HL-60 (cell line): Measurements from ENCODE around the gene PPA1.

ENCODE experiments used
- DNase-seq, 2 experiments: peaks; one replicate each; pipeline ENCODE4 v3.0.0-alpha.2; 2010 to 2020; ENCODE audit warnings: low read depth in 1 of 2, low spot score in 1 of 2
- H3K27ac ChIP-seq: fragments of 250-450 bp; sonication (Bioruptor Pico); replicated peaks from 2 replicates; pipeline ENCODE4 v1.5.1; 2020; ENCODE audit warnings: mild to moderate bottlenecking, moderate library complexity
- H3K27me3 ChIP-seq: fragments of 250-450 bp; sonication (Bioruptor Pico); 2 replicates; pipeline ENCODE4 v1.5.1; 2021; ENCODE audit warnings: mild to moderate bottlenecking, moderate library complexity; ENCODE audit not compliant: insufficient read depth, poor library complexity, severe bottlenecking
- H3K4me3 ChIP-seq: replicated peaks from 2 replicates; pipeline ENCODE4 v1.5.1; 2011; ENCODE audit warnings: mild to moderate bottlenecking, control low read depth, low read length; ENCODE audit not compliant: insufficient read depth
- CTCF ChIP-seq: IDR thresholded peaks from one replicate; pipeline ENCODE4 v1.5.1; 2011; ENCODE audit warnings: low read length, control low read depth, inconsistent platforms; ENCODE audit not compliant: insufficient read depth
- GABPA ChIP-seq: IDR thresholded peaks from 2 replicates; pipeline ENCODE4 v1.6.1; 2012; ENCODE audit warnings: low read depth
- POLR2AphosphoS5 ChIP-seq: IDR thresholded peaks from 2 replicates; pipeline ENCODE4 v1.6.1; 2012; ENCODE audit warnings: low read depth
- REST ChIP-seq: IDR thresholded peaks from 2 replicates; pipeline ENCODE4 v1.6.1; 2012; ENCODE audit warnings: low read depth; ENCODE audit not compliant: insufficient replicate concordance
- SPI1 ChIP-seq: IDR thresholded peaks from 2 replicates; pipeline ENCODE4 v1.6.1; 2012; ENCODE audit warnings: low read depth, mild to moderate bottlenecking, borderline replicate concordance

Gene PPA1

GRCh38 chr10:70212277-70212676 is 21.0 kb downstream of the PPA1 start:
- no peak overlapping the region for H3K27ac ChIP-seq
- DNase-seq = no peak
- H3K27me3 ChIP-seq = no peaks in the 10 kb centered on the region
- no peak overlapping the region for H3K4me3 ChIP-seq
- no peak for TF ChIP-seq CTCF
- no peak for TF ChIP-seq GABPA
- no peak for TF ChIP-seq SPI1
- no peak for TF ChIP-seq REST
- TF ChIP-seq POLR2AphosphoS5 = no peak

- TF ChIP-seq POLR2AphosphoS5 = no peak
- TF ChIP-seq REST = no peak
- TF ChIP-seq CTCF = no peak
- no peak for TF ChIP-seq GABPA
- no peak for TF ChIP-seq SPI1
- Histone ChIP-seq H3K4me3 (no peak overlapping the region), H3K27me3 (no peaks in the 10 kb centered on the region), H3K27ac (no peak overlapping the region)
- no peak for DNase-seq
Measured at GRCh38 chr10:70206762-70207161, 26.5 kb downstream of the PPA1 start.

- H3K27ac ChIP-seq = no peak overlapping the region
- H3K4me3 ChIP-seq = no peak overlapping the region
- TF ChIP-seq SPI1 (no peak), POLR2AphosphoS5 (no peak), CTCF (no peak), GABPA (no peak), REST (no peak)
- H3K27me3 ChIP-seq = no peaks in the 10 kb centered on the region
- no peak for DNase-seq
Measured at GRCh38 chr10:70201105-70201504, 32.1 kb downstream of the PPA1 start.
